Mesenteric fat pad (tissue), 1 donor: ENCODE data around the gene PLCH2. TPM values are rescaled to one million over a fixed set of nuclear protein-coding genes. Genes with fewer than 3 reads are reported as not detected.

Source experiments
- total RNA-seq: library from RNA; stranded (reverse); fragmentation: NEBNext Ultra II Directional; extraction: Animal tissue kit (Norgen Biotek cat#: 25700); gene quantifications from one replicate; pipeline ENCODE4 v1.2.1, GENCODE V29; 2021
- donor health status: DM: yes; HTN: yes; CAD: no.

PLCH2 gene
- total RNA-seq, 1 donor from 2014 or later = 0.55 TPM

Other genes with a start within 250 kb of the PLCH2 start
- gene SKI, start 248.0 kb upstream of the PLCH2 start, total RNA-seq = 101 TPM
- gene MORN1, start 84.7 kb upstream of the PLCH2 start, total RNA-seq = 4.4 TPM
- gene RER1, start 84.4 kb upstream of the PLCH2 start, total RNA-seq = 157 TPM
- 23.9 TPM for gene PEX10, start 63.7 kb upstream of the PLCH2 start, total RNA-seq
- 23.0 TPM for gene PANK4, start 50.3 kb downstream of the PLCH2 start, total RNA-seq
- 0.58 TPM for gene HES5, start 54.0 kb downstream of the PLCH2 start, total RNA-seq
- gene TNFRSF14, start 80.1 kb downstream of the PLCH2 start, total RNA-seq = 53.7 TPM
- gene PRXL2B, start 110.5 kb downstream of the PLCH2 start, total RNA-seq = 12.4 TPM
- 3.2 TPM for gene MMEL1, start 156.7 kb downstream of the PLCH2 start, total RNA-seq